ENCODE data around the gene ERCC1.

Gene ERCC1

GRCh38 chr19:45385392-45386221, 38.1 kb downstream of the ERCC1 start:
- no peak for DNase-seq (ENCODE audit: low read depth, low spot score)
- no peak overlapping the region for H3K4me3 ChIP-seq (ENCODE audit: low read length)

- no peak overlapping the region for H3K4me3 ChIP-seq (ENCODE audit: low read length)
- no peak for DNase-seq (ENCODE audit: low read depth, low spot score)
These were observed 41.3 kb downstream of the ERCC1 start for GRCh38 chr19:45382426-45382825.

GRCh38 chr19:45380107-45380506, 43.6 kb downstream of the ERCC1 start:
- DNase-seq (ENCODE audit: low read depth, low spot score), result no peak
- H3K4me3 ChIP-seq (ENCODE audit: low read length), result no peak overlapping the region

GRCh38 chr19:45376045-45376724, 47.5 kb downstream of the ERCC1 start:
- no peak for DNase-seq (ENCODE audit: low read depth, low spot score)
- H3K4me3 ChIP-seq (ENCODE audit: low read length), result no peak overlapping the region

GRCh38 chr19:45370410-45371204, 53.1 kb downstream of the ERCC1 start, which contains the start of gene ERCC2:
Gene ERCC2 (minus strand): TSS chr19:45370573. CDS start chr19:45370540, 33 bp downstream.
- peak; percentile 98 for DNase-seq (ENCODE audit: low read depth, low spot score)
- H3K4me3 ChIP-seq (ENCODE audit: low read length), result peak within 1 kb of the TSS; percentile 77

- DNase-seq (ENCODE audit: low read depth, low spot score), result no peak
- H3K4me3 ChIP-seq (ENCODE audit: low read length), result no peak overlapping the region
These were observed 54.9 kb downstream of the ERCC1 start for GRCh38 chr19:45368737-45369340.

- H3K4me3 ChIP-seq (ENCODE audit: low read length), result no peak overlapping the region
- DNase-seq (ENCODE audit: low read depth, low spot score), result no peak
These were observed 55.6 kb downstream of the ERCC1 start for GRCh38 chr19:45368127-45368526.

- no peak for DNase-seq (ENCODE audit: low read depth, low spot score)
These were observed 59.0 kb downstream of the ERCC1 start for GRCh38 chr19:45364696-45365095.

GRCh38 chr19:45363861-45364459, 59.8 kb downstream of the ERCC1 start:
- DNase-seq (ENCODE audit: low read depth, low spot score), result no peak
- H3K4me3 ChIP-seq (ENCODE audit: low read length), result no peak overlapping the region

More at GRCh38 chr19:45364696-45365095, 59.0 kb downstream of the ERCC1 start:
- H3K4me3 ChIP-seq (ENCODE audit: low read length), result no peak overlapping the region

GRCh38 chr19:45362291-45362690, 61.4 kb downstream of the ERCC1 start:
- no peak for DNase-seq (ENCODE audit: low read depth, low spot score)
- H3K4me3 ChIP-seq (ENCODE audit: low read length), result no peak overlapping the region

- no peak overlapping the region for H3K4me3 ChIP-seq (ENCODE audit: low read length)
- no peak for DNase-seq (ENCODE audit: low read depth, low spot score)
These were observed 62.1 kb downstream of the ERCC1 start for GRCh38 chr19:45361608-45362007.

- no peak overlapping the region for H3K4me3 ChIP-seq (ENCODE audit: low read length)
- no peak for DNase-seq (ENCODE audit: low read depth, low spot score)
These were observed 65.4 kb downstream of the ERCC1 start for GRCh38 chr19:45358213-45358792.

- no peak for DNase-seq (ENCODE audit: low read depth, low spot score)
- no peak overlapping the region for H3K4me3 ChIP-seq (ENCODE audit: low read length)
These were observed 66.3 kb downstream of the ERCC1 start for GRCh38 chr19:45357445-45357783.
